Gastrocnemius medialis (tissue), 4 donors: Measurements from ENCODE around the gene AP1B1.

ENCODE experiments used
- POLR2A ChIP-seq, 2 donors: fragments of 450-650 bp; IDR thresholded peaks; one replicate each; pipeline ENCODE4 v1.6.1; 2017; ENCODE audit warnings: antibody characterized with exemption in 2 of 2, mild to moderate bottlenecking in 2 of 2, moderate library complexity in 2 of 2
- TF ChIP-seq, protein P1 (sequence below), 5 experiments: fragments of 450-650 bp in 3 of 5; fragments of 200-600 bp in 2 of 5; sonication (generic) in 2 of 5; IDR thresholded peaks in 4 of 5; conservative IDR thresholded peaks in 1 of 5; 1 replicate in 4 of 5; 2 replicates in 1 of 5; pipeline ENCODE4 v1.5.1; 2016 to 2019; ENCODE audit warnings: antibody characterized with exemption in 5 of 5, mild to moderate bottlenecking in 3 of 5, moderate library complexity in 3 of 5

DNA sequence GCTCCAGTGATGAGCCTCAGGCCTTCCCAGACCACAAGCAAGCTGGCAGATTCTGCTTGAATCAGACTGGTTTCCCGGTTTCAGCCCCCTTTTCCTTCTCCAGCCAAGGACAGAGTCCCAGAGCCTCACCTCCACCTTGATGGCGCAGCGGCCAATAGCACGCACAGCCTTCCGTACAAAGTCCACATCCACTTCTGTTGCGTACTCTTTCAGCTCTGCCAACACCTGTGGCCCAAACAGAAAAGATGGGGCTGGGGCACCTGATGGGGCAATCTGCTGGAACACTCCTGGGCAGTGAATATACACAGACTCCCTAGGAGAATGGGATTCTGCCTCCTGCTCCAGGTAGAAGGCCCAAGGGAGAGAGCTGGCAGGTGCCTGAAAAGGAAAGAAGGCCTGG is 37.3 kb downstream of the AP1B1 start:
- TF ChIP-seq, protein P1, sequence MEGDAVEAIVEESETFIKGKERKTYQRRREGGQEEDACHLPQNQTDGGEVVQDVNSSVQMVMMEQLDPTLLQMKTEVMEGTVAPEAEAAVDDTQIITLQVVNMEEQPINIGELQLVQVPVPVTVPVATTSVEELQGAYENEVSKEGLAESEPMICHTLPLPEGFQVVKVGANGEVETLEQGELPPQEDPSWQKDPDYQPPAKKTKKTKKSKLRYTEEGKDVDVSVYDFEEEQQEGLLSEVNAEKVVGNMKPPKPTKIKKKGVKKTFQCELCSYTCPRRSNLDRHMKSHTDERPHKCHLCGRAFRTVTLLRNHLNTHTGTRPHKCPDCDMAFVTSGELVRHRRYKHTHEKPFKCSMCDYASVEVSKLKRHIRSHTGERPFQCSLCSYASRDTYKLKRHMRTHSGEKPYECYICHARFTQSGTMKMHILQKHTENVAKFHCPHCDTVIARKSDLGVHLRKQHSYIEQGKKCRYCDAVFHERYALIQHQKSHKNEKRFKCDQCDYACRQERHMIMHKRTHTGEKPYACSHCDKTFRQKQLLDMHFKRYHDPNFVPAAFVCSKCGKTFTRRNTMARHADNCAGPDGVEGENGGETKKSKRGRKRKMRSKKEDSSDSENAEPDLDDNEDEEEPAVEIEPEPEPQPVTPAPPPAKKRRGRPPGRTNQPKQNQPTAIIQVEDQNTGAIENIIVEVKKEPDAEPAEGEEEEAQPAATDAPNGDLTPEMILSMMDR (IDR thresholded peaks at IDR 0.05 in 4 of 5, conservative IDR thresholded peaks at IDR 0.05 in 1 of 5), result no peak
- no peak for TF ChIP-seq POLR2A (IDR thresholded peaks at IDR 0.05)
